WTC11 (cell line): ENCODE results near the gene PDPK1. TPM values are rescaled to one million over a fixed set of nuclear protein-coding genes. Genes with fewer than 3 reads are reported as not detected.

ENCODE experiments used
- ATAC-seq: fragments of 200-7000 bp; cut with Tn5 transposase; 2 replicates; pipeline ENCODE4 v1.10.0; 2021; ENCODE audit warnings: mild to moderate bottlenecking, moderate library complexity
- CTCF ChIA-PET: fragments of 300-600 bp; sonication (Branson Sonifier 250); formaldehyde crosslinking; loops from one replicate; lab custom pipeline; 2021; ENCODE audit warnings: antibody characterized with exemption; lab: Charles Lee
- POLR2A ChIA-PET: fragments of 350-600 bp; sonication (Branson Sonifier 250); formaldehyde crosslinking; loops from one replicate; lab custom pipeline; 2021; ENCODE audit warnings: antibody characterized with exemption; lab: Charles Lee
- DNase-seq: peaks from one replicate; pipeline ENCODE4 v3.0.0; 2021; ENCODE audit warnings: low spot score
- H3K27ac Mint-ChIP-seq: 2 replicates; pipeline ENCODE4 v1.8.0; 2021; ENCODE audit warnings: mixed read lengths
- H3K27me3 Mint-ChIP-seq: 2 replicates; pipeline ENCODE4 v1.8.0; 2021; ENCODE audit warnings: low read depth, mild to moderate bottlenecking, moderate library complexity, mixed read lengths
- H3K36me3 Mint-ChIP-seq: 2 replicates; pipeline ENCODE4 v1.8.0; 2021; ENCODE audit warnings: mixed read lengths
- H3K4me1 Mint-ChIP-seq: 2 replicates; pipeline ENCODE4 v1.8.0; 2022; ENCODE audit warnings: mixed read lengths
- H3K4me3 Mint-ChIP-seq: 2 replicates; pipeline ENCODE4 v1.8.0; 2021; ENCODE audit warnings: mild to moderate bottlenecking, moderate library complexity, mixed read lengths
- H3K9me3 Mint-ChIP-seq: 2 replicates; pipeline ENCODE4 v1.8.0; 2021; ENCODE audit warnings: mixed read lengths
- CREB1 ChIP-seq: sonication (generic); formaldehyde crosslinking; IDR thresholded peaks from 2 replicates; pipeline ENCODE4 v1.8.0; 2023; ENCODE audit warnings: mild to moderate bottlenecking, missing genetic modification reagents
- ETV6 ChIP-seq: sonication (generic); formaldehyde crosslinking; IDR thresholded peaks from 2 replicates; pipeline ENCODE4 v1.8.1; 2022; ENCODE audit warnings: mild to moderate bottlenecking, missing genetic modification reagents
- FOXK1 ChIP-seq: sonication (generic); formaldehyde crosslinking; IDR thresholded peaks from 2 replicates; pipeline ENCODE4 v1.8.0; 2022; ENCODE audit warnings: mild to moderate bottlenecking, moderate library complexity, missing genetic modification reagents
- GABPB1 ChIP-seq: sonication (generic); formaldehyde crosslinking; IDR thresholded peaks from 2 replicates; pipeline ENCODE4 v1.8.1; 2023; ENCODE audit warnings: mild to moderate bottlenecking, missing genetic modification reagents
- GRHL2 ChIP-seq: fragments of 250-450 bp; sonication (Bioruptor Pico); IDR thresholded peaks from 2 replicates; pipeline ENCODE4 v1.8.0; 2022; ENCODE audit warnings: mild to moderate bottlenecking, moderate library complexity; ENCODE audit not compliant: insufficient replicate concordance, severe bottlenecking
- HMGA2 ChIP-seq: fragments of 250-450 bp; sonication (Bioruptor Pico); IDR thresholded peaks from 2 replicates; pipeline ENCODE4 v1.4.0; 2021; ENCODE audit warnings: mild to moderate bottlenecking, moderate library complexity
- IRF2 ChIP-seq: sonication (generic); formaldehyde crosslinking; IDR thresholded peaks from 2 replicates; pipeline ENCODE4 v1.8.0; 2022; ENCODE audit warnings: low read depth, missing genetic modification reagents, borderline replicate concordance
- MXD4 ChIP-seq: fragments of 250-450 bp; sonication (Bioruptor Pico); IDR thresholded peaks from 2 replicates; pipeline ENCODE4 v1.8.0; 2021; ENCODE audit warnings: mild to moderate bottlenecking, moderate library complexity, borderline replicate concordance
- OVOL2 ChIP-seq: fragments of 250-450 bp; sonication (Bioruptor Pico); IDR thresholded peaks from 2 replicates; pipeline ENCODE4 v1.9.0; 2021; ENCODE audit warnings: mild to moderate bottlenecking, borderline replicate concordance
- SMAD3 ChIP-seq: sonication (generic); formaldehyde crosslinking; IDR thresholded peaks from 2 replicates; pipeline ENCODE4 v1.8.0; 2022; ENCODE audit warnings: missing genetic modification reagents, mild to moderate bottlenecking, borderline replicate concordance
- SP1 ChIP-seq: sonication (generic); formaldehyde crosslinking; conservative IDR thresholded peaks from 2 replicates; pipeline ENCODE4 v1.8.1; 2022; ENCODE audit warnings: missing genetic modification reagents
- ZNF138 ChIP-seq: sonication (generic); formaldehyde crosslinking; conservative IDR thresholded peaks from 2 replicates; pipeline ENCODE4 v1.8.1; 2022; ENCODE audit warnings: mild to moderate bottlenecking, moderate library complexity, missing genetic modification reagents
- ZNF232 ChIP-seq: sonication (generic); formaldehyde crosslinking; IDR thresholded peaks from 2 replicates; pipeline ENCODE4 v1.8.0; 2022; ENCODE audit warnings: mild to moderate bottlenecking, missing genetic modification reagents
- ZNF423 ChIP-seq: fragments of 250-450 bp; sonication (Bioruptor Pico); IDR thresholded peaks from 2 replicates; pipeline ENCODE4 v2.1.2; 2022; ENCODE audit warnings: mild to moderate bottlenecking, moderate library complexity
- ZNF671 ChIP-seq: fragments of 250-450 bp; sonication (Bioruptor Pico); IDR thresholded peaks from 2 replicates; pipeline ENCODE4 v1.8.0; 2021; ENCODE audit warnings: mild to moderate bottlenecking
- total RNA-seq: library from RNA; stranded (reverse); gene quantifications from 3 replicates; pipeline ENCODE4 v1.2.3, GENCODE V29; 2021
- TF ChIP-seq, protein P1 (sequence below): sonication (generic); formaldehyde crosslinking; IDR thresholded peaks from 2 replicates; pipeline ENCODE4 v1.8.0; 2023; ENCODE audit warnings: mild to moderate bottlenecking, missing genetic modification reagents
- TF ChIP-seq, protein P2 (sequence below): sonication (generic); formaldehyde crosslinking; IDR thresholded peaks from 2 replicates; pipeline ENCODE4 v1.8.0; 2022; ENCODE audit warnings: mild to moderate bottlenecking, missing genetic modification reagents
- TF ChIP-seq, protein P3 (sequence below): sonication (generic); formaldehyde crosslinking; IDR thresholded peaks from 2 replicates; pipeline ENCODE4 v1.8.1; 2023; ENCODE audit warnings: mild to moderate bottlenecking, missing genetic modification reagents
- TF ChIP-seq, protein P4 (sequence below): sonication (generic); formaldehyde crosslinking; IDR thresholded peaks from 2 replicates; pipeline ENCODE4 v1.8.0; 2023; ENCODE audit warnings: missing genetic modification reagents, mild to moderate bottlenecking, borderline replicate concordance
- TF ChIP-seq, protein P5 (sequence below): sonication (generic); formaldehyde crosslinking; IDR thresholded peaks from 2 replicates; pipeline ENCODE4 v1.8.1; 2022; ENCODE audit warnings: mild to moderate bottlenecking, moderate library complexity, missing genetic modification reagents

Gene PDPK1
- total RNA-seq, 1 experiment from 2014 or later, result 31.4 TPM

DNA sequence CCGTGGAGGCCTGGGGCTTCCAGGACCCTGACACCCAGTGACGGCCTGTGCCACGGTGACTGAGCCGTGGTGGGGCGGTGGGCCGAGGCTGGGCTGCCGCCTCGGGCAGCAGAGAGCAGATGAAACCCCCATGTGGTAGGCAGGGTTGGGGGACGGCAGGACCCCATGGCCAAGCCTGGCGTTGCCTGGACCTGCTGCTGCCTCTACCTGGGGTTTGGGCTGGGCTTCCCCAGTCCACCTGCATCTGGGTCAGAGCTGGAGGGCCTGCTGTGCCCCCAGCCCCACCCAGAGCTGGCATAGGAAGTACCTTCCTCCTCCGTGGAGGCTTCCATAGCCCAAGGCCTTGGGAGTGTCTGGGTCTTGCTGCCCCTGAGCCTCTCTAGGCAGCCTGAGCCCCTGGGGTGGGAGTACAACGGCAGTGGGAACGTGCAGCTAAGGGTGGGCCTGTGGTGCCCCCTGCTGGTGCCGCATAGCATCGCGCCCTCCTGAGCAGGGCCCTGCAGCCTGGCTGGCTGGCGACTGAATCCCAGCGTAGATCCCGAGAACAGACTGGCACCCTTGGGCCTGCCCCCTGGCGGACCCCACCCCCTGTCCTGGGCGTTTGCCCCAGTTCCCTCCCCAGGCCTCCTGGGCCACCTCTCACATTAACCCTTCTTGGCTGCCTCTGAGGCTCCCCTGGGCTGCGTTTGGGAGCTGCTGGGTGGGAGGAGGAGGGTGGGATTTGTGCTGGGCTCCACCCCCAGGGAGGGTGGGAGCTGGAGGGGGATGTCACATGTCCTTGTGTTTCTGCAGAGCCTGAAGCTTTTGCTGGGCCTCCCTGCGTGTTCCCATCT, 36.7 kb upstream of the PDPK1 start (continued):
- TF ChIP-seq ZNF423 (CRISPR knock-in tag) (peak; percentile 77), ETV6 (CRISPR knock-in tag) (peak; percentile 48; the same call in 1 of the 2 replicates), CREB1 (CRISPR knock-in tag) (no peak), ZNF232 (CRISPR knock-in tag) (no peak), ZNF671 (CRISPR knock-in tag) (no peak), FOXK1 (CRISPR knock-in tag) (no peak), IRF2 (CRISPR knock-in tag) (no peak), GRHL2 (CRISPR knock-in tag) (no peak), SP1 (CRISPR knock-in tag) (peak; percentile 33; the same call in 1 of the 2 replicates), GABPB1 (CRISPR knock-in tag) (no peak), SMAD3 (CRISPR knock-in tag) (no peak)
- TF ChIP-seq, protein P1, sequence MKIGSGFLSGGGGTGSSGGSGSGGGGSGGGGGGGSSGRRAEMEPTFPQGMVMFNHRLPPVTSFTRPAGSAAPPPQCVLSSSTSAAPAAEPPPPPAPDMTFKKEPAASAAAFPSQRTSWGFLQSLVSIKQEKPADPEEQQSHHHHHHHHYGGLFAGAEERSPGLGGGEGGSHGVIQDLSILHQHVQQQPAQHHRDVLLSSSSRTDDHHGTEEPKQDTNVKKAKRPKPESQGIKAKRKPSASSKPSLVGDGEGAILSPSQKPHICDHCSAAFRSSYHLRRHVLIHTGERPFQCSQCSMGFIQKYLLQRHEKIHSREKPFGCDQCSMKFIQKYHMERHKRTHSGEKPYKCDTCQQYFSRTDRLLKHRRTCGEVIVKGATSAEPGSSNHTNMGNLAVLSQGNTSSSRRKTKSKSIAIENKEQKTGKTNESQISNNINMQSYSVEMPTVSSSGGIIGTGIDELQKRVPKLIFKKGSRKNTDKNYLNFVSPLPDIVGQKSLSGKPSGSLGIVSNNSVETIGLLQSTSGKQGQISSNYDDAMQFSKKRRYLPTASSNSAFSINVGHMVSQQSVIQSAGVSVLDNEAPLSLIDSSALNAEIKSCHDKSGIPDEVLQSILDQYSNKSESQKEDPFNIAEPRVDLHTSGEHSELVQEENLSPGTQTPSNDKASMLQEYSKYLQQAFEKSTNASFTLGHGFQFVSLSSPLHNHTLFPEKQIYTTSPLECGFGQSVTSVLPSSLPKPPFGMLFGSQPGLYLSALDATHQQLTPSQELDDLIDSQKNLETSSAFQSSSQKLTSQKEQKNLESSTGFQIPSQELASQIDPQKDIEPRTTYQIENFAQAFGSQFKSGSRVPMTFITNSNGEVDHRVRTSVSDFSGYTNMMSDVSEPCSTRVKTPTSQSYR (CRISPR knock-in tag), result no peak
- TF ChIP-seq, protein P2, sequence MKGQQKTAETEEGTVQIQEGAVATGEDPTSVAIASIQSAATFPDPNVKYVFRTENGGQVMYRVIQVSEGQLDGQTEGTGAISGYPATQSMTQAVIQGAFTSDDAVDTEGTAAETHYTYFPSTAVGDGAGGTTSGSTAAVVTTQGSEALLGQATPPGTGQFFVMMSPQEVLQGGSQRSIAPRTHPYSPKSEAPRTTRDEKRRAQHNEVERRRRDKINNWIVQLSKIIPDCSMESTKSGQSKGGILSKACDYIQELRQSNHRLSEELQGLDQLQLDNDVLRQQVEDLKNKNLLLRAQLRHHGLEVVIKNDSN (CRISPR knock-in tag), result peak; percentile 79; the same call in 1 of the 2 replicates
- TF ChIP-seq, protein P3, sequence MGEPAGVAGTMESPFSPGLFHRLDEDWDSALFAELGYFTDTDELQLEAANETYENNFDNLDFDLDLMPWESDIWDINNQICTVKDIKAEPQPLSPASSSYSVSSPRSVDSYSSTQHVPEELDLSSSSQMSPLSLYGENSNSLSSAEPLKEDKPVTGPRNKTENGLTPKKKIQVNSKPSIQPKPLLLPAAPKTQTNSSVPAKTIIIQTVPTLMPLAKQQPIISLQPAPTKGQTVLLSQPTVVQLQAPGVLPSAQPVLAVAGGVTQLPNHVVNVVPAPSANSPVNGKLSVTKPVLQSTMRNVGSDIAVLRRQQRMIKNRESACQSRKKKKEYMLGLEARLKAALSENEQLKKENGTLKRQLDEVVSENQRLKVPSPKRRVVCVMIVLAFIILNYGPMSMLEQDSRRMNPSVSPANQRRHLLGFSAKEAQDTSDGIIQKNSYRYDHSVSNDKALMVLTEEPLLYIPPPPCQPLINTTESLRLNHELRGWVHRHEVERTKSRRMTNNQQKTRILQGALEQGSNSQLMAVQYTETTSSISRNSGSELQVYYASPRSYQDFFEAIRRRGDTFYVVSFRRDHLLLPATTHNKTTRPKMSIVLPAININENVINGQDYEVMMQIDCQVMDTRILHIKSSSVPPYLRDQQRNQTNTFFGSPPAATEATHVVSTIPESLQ (CRISPR knock-in tag), result no peak

DNA sequence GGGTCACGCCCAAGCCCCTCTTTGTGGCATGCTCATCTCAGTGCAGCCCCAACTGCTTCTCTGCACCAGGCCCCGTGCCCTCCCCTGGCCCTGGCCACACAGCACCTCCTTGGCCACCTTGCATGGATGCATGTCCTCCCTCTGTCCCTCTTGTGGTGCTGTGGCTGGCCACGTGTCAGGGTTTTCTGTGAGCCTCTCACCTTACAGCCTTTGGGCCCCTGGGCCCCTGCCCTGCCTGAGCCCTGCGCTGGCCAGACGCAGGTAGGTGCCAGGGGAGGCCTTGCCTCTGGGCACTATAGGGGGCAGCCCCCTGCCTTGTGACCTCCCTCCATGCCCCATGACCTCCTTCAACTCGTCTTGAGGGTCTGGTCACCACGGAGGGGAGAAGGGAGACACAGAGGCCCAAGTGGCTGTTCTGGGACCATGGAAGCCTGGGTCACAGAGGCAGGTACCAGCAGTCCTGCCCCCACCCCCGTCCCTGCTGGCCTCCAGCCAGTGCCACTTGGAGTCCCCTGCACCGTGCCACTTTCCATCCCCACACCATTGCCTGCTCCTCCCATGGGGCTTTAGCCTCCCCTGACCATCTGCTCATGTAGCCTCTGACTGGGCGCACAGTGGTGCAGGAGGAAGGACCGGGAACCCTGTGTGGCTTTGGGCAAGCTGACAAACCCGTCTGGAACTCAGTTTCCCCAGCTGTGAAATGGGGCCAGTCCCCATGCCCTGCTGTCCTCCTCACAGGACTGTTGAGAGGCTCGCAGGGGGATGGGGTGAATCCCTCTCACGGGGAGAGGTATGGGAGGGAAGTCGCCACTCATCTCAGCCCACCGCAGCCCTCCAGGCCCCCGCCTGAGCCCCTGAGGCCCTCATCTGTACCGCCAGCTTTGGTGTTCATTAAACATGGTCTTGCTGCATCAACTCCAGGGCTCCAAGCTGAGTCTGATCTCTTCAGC, 35.6 kb upstream of the PDPK1 start:
- DNase-seq (no peak), ATAC-seq (no peak)
- Mint-ChIP-seq H3K4me1 (peaks cover 4% of the 10 kb centered on the region), H3K27me3 (no peaks in the 10 kb centered on the region), H3K4me3 (peak overlapping the region; percentile 49), H3K9me3 (no peaks in the 10 kb centered on the region), H3K36me3 (peaks cover 5% of the 10 kb centered on the region), H3K27ac (no peak overlapping the region)
- ChIA-PET POLR2A (interaction anchor here (0.6 to 1.5 kb wide), 8 partner anchors 18 to 347 kb away, joined by 3 to 13 read pairs (median 4); partner anchors contain the start of genes AMDHD2, ECI1, NTN3 and PDPK1), CTCF (interaction anchor here (0.5 to 3.5 kb wide), 59 partner anchors 10 to 498 kb away, joined by 3 to 57 read pairs (median 6); partner anchors contain the start of genes ABCA3, AMDHD2, ATP6V0C and CCNF)
- TF ChIP-seq, protein P4, sequence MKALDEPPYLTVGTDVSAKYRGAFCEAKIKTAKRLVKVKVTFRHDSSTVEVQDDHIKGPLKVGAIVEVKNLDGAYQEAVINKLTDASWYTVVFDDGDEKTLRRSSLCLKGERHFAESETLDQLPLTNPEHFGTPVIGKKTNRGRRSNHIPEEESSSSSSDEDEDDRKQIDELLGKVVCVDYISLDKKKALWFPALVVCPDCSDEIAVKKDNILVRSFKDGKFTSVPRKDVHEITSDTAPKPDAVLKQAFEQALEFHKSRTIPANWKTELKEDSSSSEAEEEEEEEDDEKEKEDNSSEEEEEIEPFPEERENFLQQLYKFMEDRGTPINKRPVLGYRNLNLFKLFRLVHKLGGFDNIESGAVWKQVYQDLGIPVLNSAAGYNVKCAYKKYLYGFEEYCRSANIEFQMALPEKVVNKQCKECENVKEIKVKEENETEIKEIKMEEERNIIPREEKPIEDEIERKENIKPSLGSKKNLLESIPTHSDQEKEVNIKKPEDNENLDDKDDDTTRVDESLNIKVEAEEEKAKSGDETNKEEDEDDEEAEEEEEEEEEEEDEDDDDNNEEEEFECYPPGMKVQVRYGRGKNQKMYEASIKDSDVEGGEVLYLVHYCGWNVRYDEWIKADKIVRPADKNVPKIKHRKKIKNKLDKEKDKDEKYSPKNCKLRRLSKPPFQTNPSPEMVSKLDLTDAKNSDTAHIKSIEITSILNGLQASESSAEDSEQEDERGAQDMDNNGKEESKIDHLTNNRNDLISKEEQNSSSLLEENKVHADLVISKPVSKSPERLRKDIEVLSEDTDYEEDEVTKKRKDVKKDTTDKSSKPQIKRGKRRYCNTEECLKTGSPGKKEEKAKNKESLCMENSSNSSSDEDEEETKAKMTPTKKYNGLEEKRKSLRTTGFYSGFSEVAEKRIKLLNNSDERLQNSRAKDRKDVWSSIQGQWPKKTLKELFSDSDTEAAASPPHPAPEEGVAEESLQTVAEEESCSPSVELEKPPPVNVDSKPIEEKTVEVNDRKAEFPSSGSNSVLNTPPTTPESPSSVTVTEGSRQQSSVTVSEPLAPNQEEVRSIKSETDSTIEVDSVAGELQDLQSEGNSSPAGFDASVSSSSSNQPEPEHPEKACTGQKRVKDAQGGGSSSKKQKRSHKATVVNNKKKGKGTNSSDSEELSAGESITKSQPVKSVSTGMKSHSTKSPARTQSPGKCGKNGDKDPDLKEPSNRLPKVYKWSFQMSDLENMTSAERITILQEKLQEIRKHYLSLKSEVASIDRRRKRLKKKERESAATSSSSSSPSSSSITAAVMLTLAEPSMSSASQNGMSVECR, result no peak
- TF ChIP-seq ZNF671 (CRISPR knock-in tag) (no peak), GABPB1 (CRISPR knock-in tag) (no peak), OVOL2 (CRISPR knock-in tag) (no peak), ZNF138 (CRISPR knock-in tag) (no peak), HMGA2 (CRISPR knock-in tag) (no peak), MXD4 (no peak)
- TF ChIP-seq, protein P5, sequence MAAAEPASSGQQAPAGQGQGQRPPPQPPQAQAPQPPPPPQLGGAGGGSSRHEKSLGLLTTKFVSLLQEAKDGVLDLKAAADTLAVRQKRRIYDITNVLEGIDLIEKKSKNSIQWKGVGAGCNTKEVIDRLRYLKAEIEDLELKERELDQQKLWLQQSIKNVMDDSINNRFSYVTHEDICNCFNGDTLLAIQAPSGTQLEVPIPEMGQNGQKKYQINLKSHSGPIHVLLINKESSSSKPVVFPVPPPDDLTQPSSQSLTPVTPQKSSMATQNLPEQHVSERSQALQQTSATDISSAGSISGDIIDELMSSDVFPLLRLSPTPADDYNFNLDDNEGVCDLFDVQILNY (CRISPR knock-in tag), result no peak
